Karpas-422 (cell line): ENCODE results near the gene SULT2B1. TPM values are rescaled to one million over a fixed set of nuclear protein-coding genes. Genes with fewer than 3 reads are reported as not detected.
"Not testable (repeated sequence)": the region's sequence is repeated elsewhere in the genome, so short reads cannot be mapped to it uniquely, and the experiment has no call there.

Experiments used
- DNase-seq: peaks from one replicate; pipeline ENCODE4 v3.0.0-alpha.2; 2015
- H2AFZ ChIP-seq: fragments of 200-600 bp; sonication (generic); 2 replicates; pipeline ENCODE4 v1.6.1; 2014; ENCODE audit warnings: antibody characterized with exemption, low read length, mixed read lengths
- H3K27ac ChIP-seq: fragments of 200-600 bp; sonication (generic); 2 replicates; pipeline ENCODE4 v1.5.1; 2014; ENCODE audit warnings: mild to moderate bottlenecking, low read length, moderate library complexity
- H3K27me3 ChIP-seq: fragments of 200-600 bp; sonication (generic); 2 replicates; pipeline ENCODE4 v1.6.1; 2014; ENCODE audit warnings: low read length, mixed read lengths
- H3K36me3 ChIP-seq: fragments of 200-600 bp; sonication (generic); 2 replicates; pipeline ENCODE4 v1.6.1; 2014; ENCODE audit warnings: low read length, mixed read lengths; ENCODE audit not compliant: insufficient read depth
- H3K4me1 ChIP-seq: fragments of 200-600 bp; sonication (generic); 2 replicates; pipeline ENCODE4 v1.6.1; 2014; ENCODE audit warnings: mild to moderate bottlenecking, low read length, mixed read lengths
- H3K4me2 ChIP-seq: fragments of 200-600 bp; sonication (generic); 2 replicates; pipeline ENCODE4 v1.6.1; 2014; ENCODE audit warnings: low read length, low read depth, mild to moderate bottlenecking; ENCODE audit not compliant: poor library complexity, severe bottlenecking
- H3K4me3 ChIP-seq: fragments of 200-600 bp; sonication (generic); 2 replicates; pipeline ENCODE4 v1.5.1; 2014; ENCODE audit warnings: mild to moderate bottlenecking, antibody characterized with exemption, low read length, mixed read lengths
- H3K79me2 ChIP-seq: fragments of 200-600 bp; sonication (generic); 2 replicates; pipeline ENCODE4 v1.6.1; 2014; ENCODE audit warnings: mild to moderate bottlenecking, low read length, mixed read lengths
- H3K9ac ChIP-seq: fragments of 200-600 bp; sonication (generic); 2 replicates; pipeline ENCODE4 v1.6.0; 2014; ENCODE audit warnings: low read length
- H3K9me2 ChIP-seq: fragments of 200-600 bp; sonication (generic), shearing (Covaris generic); replicated peaks from 2 replicates; pipeline ENCODE4 v1.6.0; 2014; ENCODE audit warnings: mild to moderate bottlenecking, low read length, moderate library complexity; ENCODE audit not compliant: insufficient read depth
- H3K9me3 ChIP-seq: fragments of 300-700, 200-600 bp; sonication (generic); 2 replicates; pipeline ENCODE4 v1.6.1; 2014; ENCODE audit warnings: low read length, mixed read lengths
- H4K20me1 ChIP-seq: fragments of 200-600 bp; sonication (generic); 2 replicates; pipeline ENCODE4 v1.6.1; 2014; ENCODE audit warnings: mild to moderate bottlenecking, antibody characterized with exemption, low read length, low read depth; ENCODE audit not compliant: insufficient read depth
- total RNA-seq: library from RNA; depleted of rRNA; stranded (reverse); fragments of >200 nt; shearing (Covaris generic); gene quantifications from 2 replicates; pipeline ENCODE4 v1.2.3, GENCODE V29; 2014; ENCODE audit warnings: low replicate concordance

The SULT2B1 gene
- total RNA-seq, 1 experiment from 2014 or later, result not detected

- not testable (repeated sequence) for DNase-seq, H3K9ac ChIP-seq, H2AFZ ChIP-seq, H4K20me1 ChIP-seq, H3K9me2 ChIP-seq, H3K4me3 ChIP-seq, H3K36me3 ChIP-seq, H3K4me2 ChIP-seq, H3K27me3 ChIP-seq, H3K4me1 ChIP-seq, H3K9me3 ChIP-seq, H3K27ac ChIP-seq, H3K79me2 ChIP-seq
Observed at GRCh38 chr19:48538057-48538456, 13.9 kb upstream of the SULT2B1 start.

DNA sequence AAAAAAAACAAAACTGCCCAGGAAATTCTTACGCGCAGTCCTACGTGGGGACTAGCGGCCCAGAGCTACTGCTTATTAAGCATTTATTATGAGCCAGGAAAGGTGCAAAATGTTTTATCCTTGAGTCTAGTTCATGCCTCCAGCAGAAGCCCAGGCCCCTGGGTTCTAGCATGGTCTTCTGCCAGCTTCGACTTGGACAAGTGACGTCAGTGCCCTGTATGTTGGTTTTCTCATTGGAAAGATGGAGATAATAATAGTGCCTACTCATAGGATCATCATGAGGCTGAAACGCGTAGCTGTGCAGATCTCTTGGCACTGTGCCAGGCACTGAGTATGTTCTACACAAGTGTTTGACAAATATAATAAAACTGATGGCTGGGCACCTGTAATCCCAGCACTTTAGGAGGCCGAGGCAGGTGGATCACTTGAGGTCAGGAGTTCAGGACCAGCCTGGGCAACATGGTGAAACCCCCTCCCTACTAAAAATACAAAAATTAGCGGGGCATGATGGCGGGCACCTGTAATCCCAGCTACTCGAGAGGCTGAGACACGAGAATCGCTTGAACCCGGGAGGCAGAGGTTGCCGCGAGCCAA lies 12.4 kb upstream of the SULT2B1 start:
- Histone ChIP-seq H4K20me1 (no peaks in the 10 kb centered on the region), H3K27me3 (no peaks in the 10 kb centered on the region), H3K4me2 (no peak overlapping the region), H3K27ac (no peak overlapping the region), H3K9me3 (no peaks in the 10 kb centered on the region), H3K36me3 (no peaks in the 10 kb centered on the region), H3K9ac (no peak overlapping the region), H2AFZ (no peak overlapping the region), H3K9me2 (no peaks in the 10 kb centered on the region), H3K4me1 (no peaks in the 10 kb centered on the region), H3K79me2 (no peaks in the 10 kb centered on the region), H3K4me3 (no peak overlapping the region)
- DNase-seq, result no peak

DNA sequence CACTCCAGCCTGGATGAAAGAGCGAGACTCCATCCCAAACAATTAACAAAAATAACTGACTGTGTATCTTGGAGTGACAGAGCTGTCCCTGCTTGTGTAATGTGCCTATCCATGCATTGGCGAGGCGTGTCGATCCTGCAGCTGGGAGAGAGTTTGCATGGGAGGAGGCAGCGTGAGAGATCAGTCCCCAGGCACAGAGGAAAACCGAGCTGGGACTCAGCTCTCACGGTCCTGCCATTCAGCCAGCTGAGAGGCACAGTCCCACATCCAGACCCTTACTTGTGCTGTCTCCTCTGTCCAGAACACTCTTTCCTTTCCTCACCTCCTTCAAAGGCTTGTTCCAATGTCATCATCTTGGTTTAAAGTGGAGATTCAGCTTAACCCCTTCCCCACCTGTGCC lies 11.9 kb upstream of the SULT2B1 start:
- no peak overlapping the region for H2AFZ ChIP-seq
- no peak overlapping the region for H3K27ac ChIP-seq
- DNase-seq, result no peak
- H3K9ac ChIP-seq, result no peak overlapping the region
- H3K9me3 ChIP-seq, result no peaks in the 10 kb centered on the region
- no peaks in the 10 kb centered on the region for H3K9me2 ChIP-seq
- H3K79me2 ChIP-seq, result no peaks in the 10 kb centered on the region
- H3K4me2 ChIP-seq, result no peak overlapping the region
- H3K4me1 ChIP-seq, result no peaks in the 10 kb centered on the region
- no peaks in the 10 kb centered on the region for H3K27me3 ChIP-seq
- H3K4me3 ChIP-seq, result no peak overlapping the region
- H3K36me3 ChIP-seq, result no peaks in the 10 kb centered on the region
- H4K20me1 ChIP-seq, result no peaks in the 10 kb centered on the region

DNA sequence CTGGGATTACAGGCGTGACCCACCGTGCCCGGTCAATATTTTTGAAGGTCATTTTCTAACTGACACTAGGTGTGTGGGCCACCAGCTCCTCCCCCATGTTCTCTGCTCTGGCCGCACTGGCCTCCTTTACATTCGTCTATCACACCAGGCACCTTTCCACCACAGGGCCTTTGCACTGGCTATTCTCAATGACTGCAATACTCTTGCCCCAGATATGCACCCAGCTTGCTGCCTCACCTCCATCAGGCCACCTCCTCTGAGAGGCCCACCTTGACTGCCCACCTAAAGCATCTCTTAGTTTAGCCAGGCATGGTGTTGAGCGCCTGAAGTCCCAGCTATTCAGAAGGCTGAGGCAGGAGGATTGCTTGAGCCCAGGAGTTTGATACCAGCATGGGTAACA lies 10.2 kb upstream of the SULT2B1 start:
- Histone ChIP-seq H3K27ac (no peak overlapping the region), H3K4me1 (no peaks in the 10 kb centered on the region), H3K9ac (no peak overlapping the region), H3K9me3 (no peaks in the 10 kb centered on the region), H4K20me1 (no peaks in the 10 kb centered on the region), H3K4me2 (no peak overlapping the region), H3K36me3 (no peaks in the 10 kb centered on the region), H2AFZ (no peak overlapping the region), H3K27me3 (no peaks in the 10 kb centered on the region), H3K79me2 (no peaks in the 10 kb centered on the region), H3K4me3 (no peak overlapping the region), H3K9me2 (no peaks in the 10 kb centered on the region)
- no peak for DNase-seq

- Histone ChIP-seq H3K9me3 (no peaks in the 10 kb centered on the region), H3K4me3 (no peak overlapping the region), H4K20me1 (no peaks in the 10 kb centered on the region), H2AFZ (no peak overlapping the region), H3K27ac (no peak overlapping the region), H3K4me1 (no peaks in the 10 kb centered on the region), H3K4me2 (no peak overlapping the region), H3K79me2 (no peaks in the 10 kb centered on the region), H3K9me2 (no peaks in the 10 kb centered on the region), H3K27me3 (no peaks in the 10 kb centered on the region), H3K9ac (no peak overlapping the region), H3K36me3 (no peaks in the 10 kb centered on the region)
- no peak for DNase-seq
Observed at GRCh38 chr19:48543121-48543710, 8.8 kb upstream of the SULT2B1 start.

DNA sequence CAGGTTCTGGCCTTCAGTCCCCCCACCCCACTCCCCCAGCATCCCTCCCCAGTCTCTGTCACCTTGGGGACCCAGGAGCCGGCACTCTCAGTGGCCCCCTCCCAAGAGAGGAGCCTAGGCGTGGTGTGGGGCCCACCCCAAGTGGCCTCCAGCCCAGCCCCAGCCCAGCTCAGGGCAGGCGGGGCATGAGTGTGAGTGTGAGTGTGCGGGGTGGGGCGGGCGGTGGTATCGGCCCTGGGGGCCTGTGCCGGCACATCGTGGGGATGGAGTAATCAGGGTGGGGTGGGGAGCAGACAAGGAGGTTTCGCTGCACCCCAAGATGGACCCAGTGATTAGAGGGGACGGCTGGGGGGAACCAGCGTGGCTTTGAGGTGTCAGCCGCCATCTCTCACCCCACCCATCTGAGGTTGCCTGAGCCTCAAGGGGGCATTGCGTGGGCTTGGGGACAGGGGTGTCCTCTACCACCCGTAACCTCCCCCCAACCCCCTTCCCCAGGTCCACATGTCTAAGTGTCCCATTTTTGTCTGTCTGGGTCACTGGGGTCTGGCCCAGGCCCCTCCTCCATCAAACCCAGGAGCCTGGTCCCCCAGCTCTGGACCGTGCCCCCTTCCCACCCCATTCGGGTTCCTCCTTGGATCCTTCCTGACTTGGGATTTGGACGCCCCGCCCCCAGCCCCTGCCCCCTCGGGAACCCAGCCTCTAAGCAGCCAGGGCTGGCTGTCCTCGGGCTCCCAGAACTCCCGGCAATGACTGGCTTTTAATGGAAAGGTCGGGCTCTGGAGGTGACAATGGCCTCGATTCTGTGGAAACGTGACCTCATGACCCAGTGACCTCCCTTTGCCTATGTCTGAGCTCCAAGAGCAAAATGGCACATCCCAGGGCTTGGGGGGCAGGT lies 6.9 kb upstream of the SULT2B1 start:
- Histone ChIP-seq H3K27ac (no peak overlapping the region), H3K9ac (no peak overlapping the region), H2AFZ (no peak overlapping the region)

GRCh38 chr19:48547722-48548121 lies 4.2 kb upstream of the SULT2B1 start:
- H4K20me1 ChIP-seq, result no peaks in the 10 kb centered on the region
- no peak overlapping the region for H3K4me2 ChIP-seq
- H3K9ac ChIP-seq, result no peak overlapping the region
- no peaks in the 10 kb centered on the region for H3K9me2 ChIP-seq
- no peaks in the 10 kb centered on the region for H3K27me3 ChIP-seq
- H3K27ac ChIP-seq, result no peak overlapping the region
- no peaks in the 10 kb centered on the region for H3K36me3 ChIP-seq
- no peaks in the 10 kb centered on the region for H3K4me1 ChIP-seq
- no peak for DNase-seq
- H3K79me2 ChIP-seq, result no peaks in the 10 kb centered on the region
- no peak overlapping the region for H2AFZ ChIP-seq
- H3K9me3 ChIP-seq, result no peaks in the 10 kb centered on the region
- H3K4me3 ChIP-seq, result no peak overlapping the region

More for the DNA sequence above, 6.9 kb upstream of the SULT2B1 start:
- Histone ChIP-seq H3K36me3 (no peaks in the 10 kb centered on the region), H3K27me3 (no peaks in the 10 kb centered on the region), H3K9me3 (no peaks in the 10 kb centered on the region), H3K9me2 (no peaks in the 10 kb centered on the region), H4K20me1 (no peaks in the 10 kb centered on the region), H3K79me2 (no peaks in the 10 kb centered on the region), H3K4me2 (no peak overlapping the region), H3K4me3 (no peak overlapping the region), H3K4me1 (no peaks in the 10 kb centered on the region)
- DNase-seq, result no peak

GRCh38 chr19:48548253-48548911 lies 3.6 kb upstream of the SULT2B1 start:
- H3K36me3 ChIP-seq, result no peaks in the 10 kb centered on the region
- no peaks in the 10 kb centered on the region for H3K79me2 ChIP-seq
- no peak overlapping the region for H3K9ac ChIP-seq
- no peak overlapping the region for H3K27ac ChIP-seq
- no peaks in the 10 kb centered on the region for H4K20me1 ChIP-seq
- no peak overlapping the region for H3K4me2 ChIP-seq
- H3K4me3 ChIP-seq, result no peak overlapping the region
- no peak for DNase-seq
- no peak overlapping the region for H2AFZ ChIP-seq
- H3K9me2 ChIP-seq, result no peaks in the 10 kb centered on the region
- H3K4me1 ChIP-seq, result no peaks in the 10 kb centered on the region
- H3K9me3 ChIP-seq, result no peaks in the 10 kb centered on the region
- no peaks in the 10 kb centered on the region for H3K27me3 ChIP-seq
